Esophagus squamous epithelium (tissue), 5 donors: ENCODE data around the gene CHST3. TPM values are rescaled to one million over a fixed set of nuclear protein-coding genes. Genes with fewer than 3 reads are reported as not detected.

Experiments
- DNase-seq: peaks from one replicate; lab custom pipeline; 2025; lab: John Stamatoyannopoulos, UW
- H3K27ac ChIP-seq, 4 donors: fragments of 200-600 bp; sonication (generic); one replicate each; pipeline ENCODE4 v1.5.1; 2016 to 2019; ENCODE audit warnings: mild to moderate bottlenecking in 1 of 4
- H3K27me3 ChIP-seq, 4 donors: fragments of 200-600 bp; sonication (generic); 1 replicate in 3 of 4; 2 replicates in 1 of 4; pipeline versions ENCODE4 v1.5.1 to v1.6.0; 2017 to 2021; ENCODE audit warnings: antibody characterized with exemption in 1 of 4
- H3K36me3 ChIP-seq, 3 donors: fragments of 200-600 bp; sonication (generic); one replicate each; pipeline ENCODE4 v1.5.1; 2016 to 2019
- H3K4me1 ChIP-seq, 3 donors: fragments of 200-600 bp; sonication (generic); one replicate each; pipeline ENCODE4 v1.5.1; 2017 to 2019
- H3K4me3 ChIP-seq, 4 donors: fragments of 200-600 bp; sonication (generic); 1 replicate in 3 of 4; 2 replicates in 1 of 4; pipeline ENCODE4 v1.5.1; 2016 to 2019; ENCODE audit warnings: mild to moderate bottlenecking in 2 of 4, moderate library complexity in 1 of 4
- H3K9me3 ChIP-seq, 3 donors: fragments of 200-600 bp; sonication (generic); one replicate each; pipeline ENCODE4 v1.5.1; 2016 to 2019
- CTCF ChIP-seq, 6 experiments: fragments of 450-650 bp in 4 of 6; fragments of 200-600 bp in 2 of 6; sonication (generic) in 2 of 6; IDR thresholded peaks; one replicate each; pipeline ENCODE4 v1.5.1; 2016 to 2019; ENCODE audit warnings: antibody characterized with exemption in 6 of 6, mild to moderate bottlenecking in 4 of 6, moderate library complexity in 4 of 6
- POLR2A ChIP-seq, 4 donors: fragments of 450-650 bp; IDR thresholded peaks; one replicate each; pipeline ENCODE4 v1.6.1; 2017; ENCODE audit warnings: antibody characterized with exemption in 4 of 4, mild to moderate bottlenecking in 4 of 4, moderate library complexity in 3 of 4
- WGBS, 2 donors: methylation state at CpG; one replicate each; pipeline ENCODE4 v1.1.5; 2018; 5-methylcytosine and 5-hydroxymethylcytosine counted together
- intact Hi-C: fragments of 100-400 bp; cut with DNase I; formaldehyde crosslinking; loops from one replicate; pipeline ENCODE4 v1.15.0; 2022
- total RNA-seq, 4 donors: library from RNA; depleted of rRNA; stranded (reverse); fragments of >200 nt; gene quantifications; one replicate each; pipeline ENCODE4 v1.1.0, GENCODE V29; 2016
- donor health status: DM: yes; HTN: yes; CAD: no.

Gene CHST3
- total RNA-seq, 4 donors from 2014 or later: 5.3 to 15.4 (median 9.6) TPM

GRCh38 chr10:71962901-71963300 is 1.3 kb upstream of the CHST3 start:
- intact Hi-C loops: no loop called here
- H3K4me1 ChIP-seq: peaks cover 17 to 77% (median 24%) of the 10 kb centered on the region in 3 donors
- peaks cover 0 to 21% (median 0%) of the 10 kb centered on the region in 4 donors for H3K27me3 ChIP-seq
- H3K36me3 ChIP-seq: no peaks in the 10 kb centered on the region
- H3K9me3 ChIP-seq: no peaks in the 10 kb centered on the region
- no peak overlapping the region for H3K4me3 ChIP-seq
- no peak for DNase-seq
- WGBS, 2 donors: 80 to 98% methylated on average over 4 to 5 of the region's 6 CpGs
- no peak for TF ChIP-seq POLR2A (IDR thresholded peaks at IDR 0.05)
- TF ChIP-seq CTCF (IDR thresholded peaks at IDR 0.05): no peak
- peak overlapping the region; percentile 91 to 96 (median 96) for H3K27ac ChIP-seq

- Histone ChIP-seq H3K4me3 (peak overlapping the region; percentile 63 to 86 (median 83)), H3K4me1 (peaks cover 20 to 83% (median 24%) of the 10 kb centered on the region in 3 donors), H3K27me3 (peaks cover 0 to 21% (median 0%) of the 10 kb centered on the region in 4 donors), H3K27ac (peak overlapping the region; percentile 91 to 96 (median 96)), H3K36me3 (no peaks in the 10 kb centered on the region), H3K9me3 (no peaks in the 10 kb centered on the region)
- TF ChIP-seq CTCF (IDR thresholded peaks at IDR 0.05) (no peak), POLR2A (IDR thresholded peaks at IDR 0.05) (peak in 2 of 4 donors; percentile 14 to 21)
- intact Hi-C loops: no loop called here
- 54 to 76% methylated on average over 9 to 13 of the region's 42 CpGs for WGBS, 2 donors
- DNase-seq: no peak
Measured at GRCh38 chr10:71963351-71964097, 671 bp upstream of the CHST3 start.

- WGBS, 2 donors: 0% methylated on average over 2 to 9 of the region's 48 CpGs
- H3K9me3 ChIP-seq: no peaks in the 10 kb centered on the region
- intact Hi-C loops: no loop called here
- TF ChIP-seq POLR2A (IDR thresholded peaks at IDR 0.05) (peak in 1 of 4 donors; percentile 45), CTCF (IDR thresholded peaks at IDR 0.05) (no peak)
- H3K36me3 ChIP-seq: no peaks in the 10 kb centered on the region
- H3K27ac ChIP-seq: peak overlapping the region; percentile 91 to 96 (median 96)
- H3K27me3 ChIP-seq: peaks cover 0 to 21% (median 0%) of the 10 kb centered on the region in 4 donors
- peak overlapping the region; percentile 63 to 86 (median 83) for H3K4me3 ChIP-seq
- H3K4me1 ChIP-seq: peaks cover 30 to 85% (median 34%) of the 10 kb centered on the region in 3 donors
- DNase-seq: no peak
Measured at GRCh38 chr10:71964743-71965515, 734 bp downstream of the CHST3 start.

- intact Hi-C loops: no loop called here
- Histone ChIP-seq H3K4me1 (peaks cover 36 to 85% (median 41%) of the 10 kb centered on the region in 3 donors), H3K4me3 (peak overlapping the region; percentile 63 to 86 (median 83)), H3K27me3 (peaks cover 0 to 21% (median 0%) of the 10 kb centered on the region in 4 donors), H3K36me3 (no peaks in the 10 kb centered on the region), H3K27ac (peak overlapping the region; percentile 91 to 96 (median 96)), H3K9me3 (no peaks in the 10 kb centered on the region)
- 16 to 22% methylated on average over 3 to 4 of the region's 4 CpGs for WGBS, 2 donors
- no peak for DNase-seq
- no peak for TF ChIP-seq CTCF (IDR thresholded peaks at IDR 0.05)
- TF ChIP-seq POLR2A (IDR thresholded peaks at IDR 0.05): no peak
Measured at GRCh38 chr10:71965623-71966022, 1.4 kb downstream of the CHST3 start.
